ENCODE results near the gene SHANK1. TPM values are rescaled to one million over a fixed set of nuclear protein-coding genes. Genes with fewer than 3 reads are reported as not detected.
A peak's percentile ranks its signal among the peaks of the same experiment; 100 is the strongest.

Gene SHANK1
- total RNA-seq, 1 experiment from 2014 or later = 6.3 TPM

DNA sequence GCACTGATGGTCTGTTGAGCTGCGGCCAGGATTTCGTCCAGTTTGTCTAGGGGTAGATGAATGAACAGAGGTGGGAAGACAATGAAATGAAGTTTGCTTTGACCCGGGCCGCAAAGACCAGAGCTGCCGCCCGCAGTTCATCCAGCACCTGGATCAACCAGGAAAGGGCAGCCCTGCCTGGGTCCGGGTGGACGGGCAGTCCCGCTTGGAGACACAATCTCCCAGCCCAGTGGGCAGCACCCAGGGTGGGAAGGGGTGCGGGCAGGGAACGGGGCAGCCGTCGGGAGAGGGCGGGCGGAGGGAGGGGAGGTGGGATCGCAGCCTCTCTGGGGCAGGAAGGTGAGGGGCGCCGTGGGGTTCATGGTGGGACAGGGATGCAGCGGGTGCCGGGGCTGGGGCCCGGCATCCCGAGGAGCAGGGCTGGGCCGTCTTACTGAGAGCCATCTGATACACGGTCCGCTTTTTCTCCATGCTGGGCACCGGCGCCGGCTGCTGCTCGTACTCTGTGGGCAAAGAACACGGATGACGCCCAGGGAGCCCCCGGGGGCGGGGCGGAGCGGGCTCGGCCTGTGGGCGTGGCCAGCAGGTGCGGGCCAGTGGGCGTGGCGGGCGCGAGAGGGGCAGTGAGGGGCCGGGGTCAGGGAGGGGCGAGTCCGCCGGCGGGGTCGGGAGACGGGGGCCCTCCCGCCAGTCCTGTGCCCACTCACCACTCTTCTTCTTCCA lies 33.1 kb downstream of the SHANK1 start:
- DNase-seq (ENCODE audit: low read depth) = no peak

DNA sequence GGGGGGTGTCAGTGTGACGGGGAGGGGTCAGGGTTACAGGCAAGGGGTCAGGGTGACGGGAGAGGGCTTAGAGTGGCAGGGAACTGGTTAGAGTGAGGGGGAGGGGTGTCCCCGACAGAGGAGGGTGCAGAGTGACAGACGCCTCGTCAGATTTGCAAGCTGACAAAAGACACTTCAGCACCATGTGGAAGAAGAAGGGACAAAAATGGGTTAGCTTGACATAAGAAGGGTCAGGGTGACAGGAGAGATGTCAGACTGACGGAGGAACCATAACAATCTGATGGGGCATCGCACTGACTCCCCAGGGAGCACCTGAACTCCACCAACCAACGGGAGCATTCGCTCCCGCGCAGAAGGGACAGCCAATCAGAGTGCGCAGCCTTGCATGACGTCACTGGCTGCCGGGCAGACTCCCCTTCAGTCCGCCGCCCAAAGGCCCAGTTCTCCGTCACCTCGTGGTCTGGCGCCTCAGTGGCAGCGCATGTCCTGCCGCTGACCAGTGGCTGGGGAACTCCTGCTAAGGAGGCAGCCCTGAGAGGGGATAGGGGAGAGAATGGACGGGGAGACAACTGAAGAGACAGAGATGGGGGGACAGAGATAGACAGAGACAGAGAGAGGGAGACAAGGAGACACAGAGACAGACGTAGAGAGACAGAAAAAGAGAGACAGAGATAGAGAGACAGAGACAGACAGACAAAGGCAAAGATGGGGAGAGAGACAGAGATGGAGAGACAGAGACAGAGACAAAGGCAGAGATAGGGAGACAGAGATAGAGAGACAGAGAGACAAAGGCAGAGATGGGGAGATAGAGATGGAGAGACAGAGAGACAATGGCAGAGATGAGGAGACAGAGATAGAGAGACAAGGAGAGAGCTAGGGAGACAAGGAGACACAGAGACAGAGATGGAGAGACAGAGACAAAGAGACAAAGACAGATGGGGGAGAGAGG lies 40.2 kb downstream of the SHANK1 start:
- DNase-seq (ENCODE audit: low read depth) = peak; percentile 62

DNA sequence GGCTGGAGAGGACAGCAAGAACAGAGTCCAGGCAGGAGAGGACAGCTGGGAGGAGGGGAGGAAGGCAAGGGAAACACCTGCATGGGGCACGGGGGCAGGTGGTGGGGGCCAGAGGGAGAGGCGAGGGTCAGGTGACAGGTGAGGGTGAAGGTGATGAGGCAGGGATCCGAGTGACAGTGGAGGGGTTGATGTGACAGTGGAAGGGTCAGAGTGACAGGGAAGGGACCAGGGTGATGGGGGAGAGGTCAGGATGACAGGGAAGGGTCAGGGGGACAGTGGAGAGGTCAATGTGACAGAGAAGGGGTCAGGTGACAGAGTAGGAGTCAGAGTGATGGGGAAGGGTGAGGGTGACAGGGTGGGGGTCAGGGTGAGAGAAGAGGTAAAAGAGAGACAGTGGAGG lies 41.3 kb downstream of the SHANK1 start:
- no peak for DNase-seq (ENCODE audit: low read depth)

DNA sequence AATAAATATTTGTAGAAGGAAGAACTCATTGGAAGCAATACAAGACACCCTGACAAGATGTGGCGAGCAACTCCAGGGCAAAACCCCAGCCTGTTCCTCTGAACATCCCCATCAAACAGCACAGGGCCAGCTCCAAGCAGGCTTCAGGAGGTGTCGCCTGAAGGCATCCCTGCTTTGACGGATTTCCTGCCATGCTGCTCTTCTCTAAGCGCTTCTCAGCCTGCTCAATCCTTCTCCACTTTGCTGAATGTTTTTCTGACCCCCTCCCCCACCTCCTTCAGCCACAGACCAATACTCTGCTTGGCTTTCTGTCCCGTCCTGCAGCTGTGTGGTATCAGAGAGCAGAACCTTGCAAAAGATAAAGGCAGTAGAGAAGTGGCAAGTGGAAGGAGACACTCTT lies 42.0 kb downstream of the SHANK1 start:
- no peak for DNase-seq (ENCODE audit: low read depth)

DNA sequence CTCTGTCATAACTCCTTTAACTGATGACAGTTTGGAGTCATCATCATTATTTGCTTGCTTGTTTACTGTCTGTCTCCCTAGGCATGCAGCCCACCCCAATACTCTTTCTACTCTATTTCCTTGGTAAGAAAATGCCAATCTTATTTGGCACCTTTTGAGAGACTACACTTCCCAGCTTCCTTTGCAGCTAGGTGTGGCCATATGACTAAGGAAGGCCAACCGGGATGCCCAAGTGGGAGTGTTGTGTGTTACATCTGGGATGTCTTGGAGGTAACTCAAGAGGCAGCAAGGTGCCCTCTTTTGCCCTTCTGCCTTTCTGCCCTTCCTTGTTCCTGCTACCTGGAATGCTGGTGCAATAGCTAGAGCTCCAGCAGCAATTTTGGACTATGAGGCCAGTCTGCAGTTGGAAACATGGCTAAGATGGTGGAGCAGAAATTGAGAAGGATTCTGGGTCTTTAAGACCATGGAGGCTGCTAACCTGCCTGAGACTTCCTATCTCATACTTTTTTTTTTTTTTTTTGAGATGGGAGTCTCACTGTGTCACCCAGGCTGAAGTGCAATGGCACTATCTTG lies 42.9 kb downstream of the SHANK1 start:
- DNase-seq (ENCODE audit: low read depth) = no peak

DNA sequence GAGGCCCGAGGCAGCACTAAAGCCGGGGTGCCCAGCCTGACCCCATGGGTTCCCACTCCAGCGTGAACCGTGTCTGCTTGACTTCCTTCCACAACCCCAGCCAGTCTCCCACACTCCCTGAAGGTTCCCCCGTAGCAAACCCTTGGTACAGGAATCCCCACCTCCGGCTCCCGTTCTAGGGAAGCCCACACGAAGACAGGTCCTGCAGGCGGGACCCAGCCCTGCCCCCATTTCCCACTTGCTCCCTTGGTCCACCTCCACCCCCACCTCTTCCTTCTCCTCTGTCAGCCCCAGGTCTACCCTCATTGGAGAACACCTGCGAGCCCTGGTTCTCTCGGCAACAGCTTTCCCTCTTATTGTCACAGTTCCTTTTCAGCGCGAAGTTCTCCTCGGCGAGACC lies 46.5 kb downstream of the SHANK1 start:
- DNase-seq (ENCODE audit: low read depth) = no peak

DNA sequence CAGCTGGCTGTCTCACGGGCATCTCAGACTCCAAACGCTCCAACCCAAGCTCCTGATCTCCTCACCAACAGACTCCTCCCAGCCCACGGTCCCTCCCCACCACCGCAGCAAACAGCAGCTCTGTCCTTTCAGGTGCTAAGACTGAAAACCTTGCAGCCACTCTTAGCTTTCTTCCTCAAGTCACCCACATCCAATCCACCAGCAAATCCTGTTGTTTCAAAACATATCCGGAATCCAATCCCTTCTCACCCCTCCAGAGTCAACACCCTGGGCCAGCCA lies 49.6 kb downstream of the SHANK1 start:
- no peak for DNase-seq (ENCODE audit: low read depth)

DNA sequence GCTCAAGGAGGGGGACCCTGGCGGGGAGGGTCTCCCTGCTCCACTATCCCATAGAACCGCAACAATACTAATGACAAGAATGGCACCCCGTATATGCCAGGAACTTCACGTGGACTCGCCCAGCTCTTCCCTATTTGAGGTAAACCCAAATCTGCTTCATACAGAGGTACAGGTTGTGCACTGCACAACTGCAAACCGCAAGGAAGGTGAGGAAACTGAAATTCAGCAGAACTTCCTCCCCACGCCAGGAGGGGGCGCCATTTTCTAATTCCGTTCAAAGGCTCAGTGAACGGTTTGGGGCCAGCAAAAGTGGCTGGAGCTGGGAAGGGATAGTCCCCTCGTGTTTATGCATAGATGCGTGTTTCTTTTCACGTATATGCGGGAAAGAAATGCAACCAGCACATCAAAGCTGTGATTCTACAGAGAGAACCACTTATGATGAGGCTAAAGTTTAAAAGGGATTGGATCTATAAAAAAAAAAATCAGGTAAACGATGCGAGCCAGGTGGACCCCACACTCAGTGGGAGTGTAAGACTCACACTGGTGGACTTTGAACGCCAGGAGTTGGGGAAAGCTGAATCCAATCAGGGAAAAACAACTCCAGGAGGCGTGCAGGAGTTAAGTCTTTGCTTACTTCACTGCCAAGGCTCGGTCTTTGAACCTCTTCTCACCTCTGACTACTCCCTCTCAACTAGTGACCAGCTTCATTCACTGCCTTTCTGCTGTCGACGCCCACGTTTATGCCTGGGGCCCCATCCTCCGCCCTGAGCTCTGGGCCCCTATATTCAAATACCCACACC lies 50.1 kb downstream of the SHANK1 start:
- peak; percentile 5 for DNase-seq (ENCODE audit: low read depth)

DNA sequence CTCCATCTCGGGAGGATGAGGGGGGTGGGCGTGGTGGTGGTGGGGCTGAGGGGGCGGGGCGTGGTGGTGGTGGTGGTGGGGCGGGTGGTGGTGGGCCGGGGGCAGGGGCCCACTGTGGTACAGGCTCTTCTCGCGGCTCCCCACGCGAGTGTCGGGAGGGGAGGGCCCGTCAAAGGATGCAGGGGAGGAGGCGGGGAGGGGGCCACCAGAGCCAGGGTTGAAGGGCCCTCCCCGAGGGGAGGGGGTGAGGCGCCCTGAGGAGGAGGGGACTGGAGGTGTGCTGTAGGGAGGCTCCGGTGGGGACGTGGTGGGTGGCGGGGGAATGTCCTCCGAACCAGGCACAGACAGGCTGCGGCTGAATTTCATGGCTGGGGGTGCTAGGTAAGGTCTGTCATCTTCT lies 50.7 kb downstream of the SHANK1 start:
- no peak for DNase-seq (ENCODE audit: low read depth)

DNA sequence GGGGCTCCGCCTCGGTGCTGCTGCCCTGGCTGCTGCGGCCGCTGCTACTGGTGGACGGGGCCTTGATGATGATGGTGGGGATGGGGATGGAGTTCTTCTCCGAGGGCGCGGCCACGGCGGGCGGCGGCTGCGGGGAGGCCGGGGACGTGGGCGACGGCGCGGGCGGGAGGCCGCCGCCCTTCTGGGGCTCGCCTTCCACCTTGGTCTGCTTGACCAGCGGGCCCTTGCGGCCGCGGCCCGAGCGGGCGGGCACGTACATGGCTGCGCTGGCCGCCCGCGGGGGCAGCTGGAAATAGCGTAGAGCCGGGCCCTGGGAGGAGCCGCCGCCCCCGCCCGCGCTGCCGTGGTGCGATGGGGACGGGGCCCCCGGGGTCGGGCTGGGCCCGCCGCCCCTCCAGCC lies 51.2 kb downstream of the SHANK1 start:
- no peak for DNase-seq (ENCODE audit: low read depth)

DNA sequence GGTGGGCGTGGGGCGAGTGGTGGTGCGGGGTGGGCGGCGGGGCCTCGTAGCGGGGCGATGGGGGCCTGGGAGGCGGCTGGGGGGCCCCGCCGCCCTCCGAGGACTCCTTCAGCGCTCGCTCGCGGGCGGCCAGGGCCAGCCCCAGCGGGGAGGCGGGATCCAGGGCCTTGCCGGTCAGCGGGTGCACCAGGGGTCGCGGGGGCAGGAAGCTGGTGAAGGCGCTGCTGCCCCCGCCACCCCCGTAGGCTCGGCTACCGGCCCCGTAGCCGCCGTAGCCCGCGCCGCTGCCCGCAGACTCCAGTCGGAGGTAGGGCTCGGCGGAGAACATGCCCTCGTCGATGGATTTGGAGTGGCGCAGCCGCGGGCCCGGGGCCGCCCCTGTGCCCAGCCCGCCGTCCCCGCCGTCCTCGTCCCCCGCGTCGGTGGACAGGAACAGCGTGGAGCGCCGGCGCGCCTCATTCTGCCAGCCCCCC lies 51.8 kb downstream of the SHANK1 start:
- DNase-seq (ENCODE audit: low read depth) = no peak

DNA sequence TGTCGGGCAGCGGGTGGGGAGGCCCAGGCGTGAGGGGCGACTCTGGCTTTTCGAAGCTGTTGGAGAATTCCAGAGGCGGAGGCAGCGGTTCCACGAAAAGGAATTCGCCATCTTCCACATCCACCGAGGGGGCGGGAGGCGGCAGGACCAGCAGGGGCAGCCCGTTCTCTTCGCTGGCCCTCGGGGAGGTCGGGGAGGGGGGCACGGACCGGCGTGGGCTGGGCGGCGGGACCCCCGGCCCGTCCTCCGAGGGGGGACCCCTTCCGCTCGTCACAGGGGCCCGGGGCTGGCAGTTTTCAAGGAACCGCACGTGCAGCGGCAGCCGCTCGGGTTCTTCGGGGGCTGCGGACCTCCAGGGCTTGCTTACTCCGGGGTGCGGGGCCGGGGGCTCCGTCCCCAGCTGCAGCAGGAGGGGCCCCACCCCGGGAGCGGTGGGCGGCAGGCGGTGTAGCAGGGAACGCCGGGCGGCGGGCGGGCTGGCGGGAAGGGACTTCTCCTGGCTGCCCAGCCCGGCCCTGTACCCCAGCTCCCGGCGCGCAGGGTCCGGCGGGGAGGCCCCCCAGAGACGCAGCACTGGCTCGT lies 52.3 kb downstream of the SHANK1 start:
- no peak for DNase-seq (ENCODE audit: low read depth)

DNA sequence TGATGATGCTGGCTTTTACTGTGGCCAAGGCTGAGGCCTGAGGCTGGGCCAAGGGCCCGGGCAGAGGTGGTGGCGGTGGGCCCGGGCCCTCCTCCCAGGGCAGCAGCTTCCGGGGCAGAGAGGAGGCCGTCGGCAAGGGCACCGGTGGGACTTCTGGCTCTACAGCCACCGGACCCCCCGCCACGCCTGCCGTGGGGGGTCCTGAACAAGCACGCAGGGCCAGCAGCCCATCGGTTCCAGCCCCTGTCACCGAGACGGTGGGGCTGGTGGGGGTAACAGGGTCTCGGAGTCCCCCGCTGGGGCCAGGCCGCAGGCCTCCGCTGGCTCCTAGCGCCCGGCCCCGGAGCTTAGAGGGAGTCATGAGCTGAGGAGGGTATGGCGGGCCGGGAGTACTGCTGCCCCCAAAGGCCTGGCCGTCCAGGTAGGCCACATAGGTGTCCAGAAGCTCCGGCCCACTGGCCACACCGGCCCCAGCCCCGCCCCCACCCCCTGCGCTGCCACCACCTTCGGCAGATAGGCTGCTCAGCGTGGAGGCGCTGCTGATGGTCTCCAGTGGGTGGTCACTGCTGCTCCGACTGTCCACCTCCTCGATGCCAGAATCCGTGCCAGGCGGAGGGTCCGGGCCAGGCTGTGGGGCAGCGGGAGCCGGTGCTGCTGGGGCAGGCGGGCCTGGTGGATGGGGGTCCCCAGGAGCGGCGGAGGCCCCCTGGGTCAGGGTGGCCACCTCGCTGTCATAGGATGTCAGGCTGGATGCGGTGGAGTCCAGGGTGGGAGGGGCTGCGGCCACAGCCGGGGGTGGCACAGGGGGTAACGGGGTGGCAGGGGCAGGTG lies 53.0 kb downstream of the SHANK1 start:
- no peak for DNase-seq (ENCODE audit: low read depth)

DNA sequence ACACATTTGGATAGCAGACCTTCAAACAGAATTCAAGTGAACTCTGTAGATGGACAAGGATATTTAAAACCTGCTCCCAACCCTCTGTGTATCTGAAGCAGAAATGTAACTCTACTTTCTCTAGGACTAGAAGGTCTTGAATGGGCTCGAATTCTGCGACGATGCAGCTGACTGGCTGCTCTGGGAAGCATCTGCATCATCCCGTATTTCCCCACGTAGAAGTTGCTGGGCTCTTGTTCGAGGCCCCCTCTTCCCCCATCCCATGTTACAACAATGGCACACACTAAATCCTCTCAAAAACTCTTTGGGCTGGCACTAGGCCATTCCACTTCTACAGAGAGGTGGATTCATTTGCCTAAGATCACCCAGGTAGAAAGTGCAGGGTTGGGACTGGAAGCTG lies 55.4 kb downstream of the SHANK1 start:
- no peak for DNase-seq (ENCODE audit: low read depth)

DNA sequence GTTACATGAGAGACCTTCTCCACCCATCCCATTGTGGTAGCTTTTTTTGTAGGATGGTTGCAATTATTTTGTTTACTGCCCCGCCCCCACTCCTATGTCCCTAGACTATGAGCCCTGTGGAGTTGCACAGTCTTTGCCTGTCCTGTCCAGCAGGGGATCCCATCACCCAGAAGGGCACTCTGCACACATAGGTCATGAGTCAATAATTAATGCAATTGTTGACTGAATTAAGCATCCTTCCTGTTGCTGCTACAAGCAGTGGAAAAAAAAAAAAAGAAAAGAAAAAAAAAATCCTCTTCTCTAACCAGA lies 56.2 kb downstream of the SHANK1 start:
- DNase-seq (ENCODE audit: low read depth) = no peak

DNA sequence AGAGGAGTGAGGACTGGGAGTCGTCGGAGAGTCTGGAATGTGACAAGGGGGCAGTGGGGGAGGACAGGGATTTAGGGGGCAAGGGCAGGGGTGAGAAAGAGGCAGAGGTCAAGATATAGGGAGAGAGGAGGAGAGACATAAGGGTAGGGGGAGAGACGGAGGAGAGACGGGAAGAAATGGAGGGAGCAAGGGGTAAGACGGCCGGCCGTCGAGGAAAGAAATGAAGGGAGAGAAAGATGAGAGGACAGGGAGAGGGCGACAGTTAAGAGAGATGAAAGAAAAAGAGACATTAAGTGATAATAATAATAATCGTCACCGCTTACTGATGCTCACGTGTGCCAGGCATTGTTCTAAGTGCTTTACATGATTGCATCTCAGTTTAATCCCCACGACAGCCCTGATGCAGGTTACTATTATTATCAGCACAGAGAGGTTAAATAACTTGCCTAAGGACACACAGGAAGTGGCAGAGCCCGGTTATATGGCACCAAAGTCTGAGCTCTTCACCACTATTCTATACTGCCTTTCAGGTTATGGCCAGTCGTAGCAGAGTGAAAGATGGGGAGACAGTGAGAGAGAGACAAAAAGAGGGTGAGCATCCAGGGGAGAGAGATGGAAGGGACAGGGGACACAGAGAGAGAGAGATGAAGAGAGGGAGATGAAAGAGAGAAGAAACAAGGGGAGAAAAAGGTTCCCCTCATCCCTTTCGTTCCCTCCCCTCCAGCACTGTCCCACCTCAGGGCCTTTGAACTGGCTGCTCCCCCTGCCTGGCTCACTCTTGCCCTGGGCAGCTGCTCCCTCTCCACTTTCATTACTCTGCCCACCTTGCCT lies 56.7 kb downstream of the SHANK1 start:
- no peak for DNase-seq (ENCODE audit: low read depth)

DNA sequence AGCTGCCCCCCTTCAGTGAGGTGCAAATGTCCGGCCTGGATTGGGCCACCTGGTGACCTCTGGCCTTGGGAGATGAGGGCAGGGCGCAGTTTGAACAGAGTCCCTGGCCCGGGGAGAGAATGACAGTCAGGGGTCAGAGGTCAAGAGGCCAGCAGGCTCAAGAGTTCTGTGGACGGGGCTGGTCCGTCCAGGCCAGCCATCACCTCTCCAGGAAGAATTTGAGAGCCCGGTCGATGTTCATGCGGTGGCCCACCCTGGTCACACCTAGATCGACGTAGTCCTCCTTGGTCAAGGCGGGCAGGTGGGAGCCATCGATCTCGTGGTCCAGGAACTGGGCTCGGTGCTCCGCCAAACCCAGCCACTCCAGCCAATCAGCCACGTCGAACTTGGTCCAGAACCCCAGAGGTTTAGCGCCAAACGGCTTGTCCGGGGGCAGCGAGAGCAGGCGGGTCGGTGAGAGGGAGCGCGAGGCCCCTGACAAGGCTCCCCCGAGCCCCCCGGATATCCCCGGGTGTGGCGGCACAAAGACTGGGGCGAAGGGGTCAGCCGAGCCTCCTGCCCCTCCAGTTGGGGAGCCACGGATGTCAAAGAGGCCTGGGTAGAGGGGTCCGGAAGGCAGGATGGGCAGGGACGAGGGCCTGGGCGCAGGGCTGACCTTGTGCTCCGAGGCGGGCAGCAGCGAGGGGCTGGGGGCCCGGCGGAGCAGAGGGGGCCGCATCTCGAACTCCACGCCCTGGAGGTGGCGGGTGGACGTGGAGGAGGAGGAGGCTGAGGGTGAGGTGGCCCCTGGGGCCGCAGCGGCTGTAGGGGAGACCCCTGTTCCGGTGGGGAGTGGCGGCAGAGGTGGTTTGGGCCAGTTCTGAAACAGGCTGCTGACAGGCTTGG lies 57.6 kb downstream of the SHANK1 start:
- no peak for DNase-seq (ENCODE audit: low read depth)

DNA sequence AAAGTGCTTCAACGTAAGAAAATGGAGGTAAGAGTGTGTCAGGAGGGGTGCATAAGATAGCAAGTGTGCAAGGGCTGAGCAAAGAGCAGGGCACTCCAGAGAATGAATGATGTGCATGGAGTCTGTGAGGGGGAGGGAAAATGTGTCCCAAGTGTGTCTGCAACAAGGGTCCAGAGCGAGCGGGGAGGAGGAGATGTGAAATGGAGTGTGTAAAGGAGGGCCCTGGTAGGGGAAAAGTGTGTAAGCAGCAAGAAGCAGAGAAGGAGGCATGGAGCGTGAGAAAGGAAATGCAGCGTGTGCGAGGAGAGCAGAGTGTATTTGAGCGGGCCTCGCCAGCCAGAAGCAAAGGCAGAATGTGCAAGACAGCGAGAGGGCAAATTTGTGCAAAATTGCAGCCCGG lies 58.6 kb downstream of the SHANK1 start:
- DNase-seq (ENCODE audit: low read depth) = no peak

DNA sequence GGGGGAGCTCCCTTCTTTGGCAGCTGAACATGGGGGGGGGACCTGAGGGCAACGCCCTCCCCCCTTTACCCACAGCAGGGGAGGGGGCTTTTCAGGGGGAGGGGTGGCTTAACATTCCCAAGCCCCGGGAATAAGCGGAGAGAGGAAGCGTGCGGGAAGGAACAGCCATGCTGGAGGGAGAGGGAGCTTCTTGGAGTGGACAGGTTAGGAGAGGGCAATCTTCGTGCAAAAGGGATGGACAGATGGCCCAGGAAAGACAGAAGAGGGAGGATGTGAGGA lies 59.6 kb downstream of the SHANK1 start:
- DNase-seq (ENCODE audit: low read depth) = no peak

Measured in LHCN-M2 (cell line).